NCI-H1930 (cell line): Measurements from ENCODE around the gene MAP4K3.

ENCODE experiments used
- DNase-seq, 2 experiments: peaks; one replicate each; lab custom pipeline; 2025; lab: John Stamatoyannopoulos, UW

The MAP4K3 gene

GRCh38 chr2:39445934-39446333, 8.8 kb upstream of the MAP4K3 start:
- DNase-seq, result no peak

GRCh38 chr2:39443009-39443408, 5.9 kb upstream of the MAP4K3 start:
- no peak for DNase-seq

- DNase-seq, result no peak
Measured at GRCh38 chr2:39437522-39438296, 624 bp upstream of the MAP4K3 start.

- no peak for DNase-seq
Measured at GRCh38 chr2:39435741-39436591, 1.1 kb downstream of the MAP4K3 start.

GRCh38 chr2:39435234-39435633, 1.9 kb downstream of the MAP4K3 start:
- no peak for DNase-seq

GRCh38 chr2:39434233-39434897, 2.7 kb downstream of the MAP4K3 start:
- DNase-seq, result no peak

- DNase-seq, result no peak
Measured at GRCh38 chr2:39433586-39434195, 3.4 kb downstream of the MAP4K3 start.

GRCh38 chr2:39432701-39433100, 4.4 kb downstream of the MAP4K3 start:
- DNase-seq, result no peak

GRCh38 chr2:39431592-39432316, 5.3 kb downstream of the MAP4K3 start:
- DNase-seq, result no peak

GRCh38 chr2:39429746-39430145, 7.3 kb downstream of the MAP4K3 start:
- no peak for DNase-seq

- DNase-seq, result no peak
Measured at GRCh38 chr2:39424951-39425350, 12.1 kb downstream of the MAP4K3 start.

GRCh38 chr2:39422700-39423099, 14.4 kb downstream of the MAP4K3 start:
- no peak for DNase-seq

GRCh38 chr2:39421354-39421753, 15.7 kb downstream of the MAP4K3 start:
- no peak for DNase-seq

GRCh38 chr2:39419282-39420223, 17.5 kb downstream of the MAP4K3 start:
- DNase-seq, result no peak

- no peak for DNase-seq
Measured at GRCh38 chr2:39418491-39418890, 18.6 kb downstream of the MAP4K3 start.

- DNase-seq, result no peak
Measured at GRCh38 chr2:39416140-39416539, 20.9 kb downstream of the MAP4K3 start.

- DNase-seq, result no peak
Measured at GRCh38 chr2:39413063-39413737, 23.9 kb downstream of the MAP4K3 start.

- DNase-seq, result no peak
Measured at GRCh38 chr2:39411181-39411944, 25.7 kb downstream of the MAP4K3 start.
